ENCODE results near the gene RDH8. TPM values are rescaled to one million over a fixed set of nuclear protein-coding genes. Genes with fewer than 3 reads are reported as not detected.

RDH8 gene
- total RNA-seq, 1 experiment from 2014 or later, result not detected

DNA sequence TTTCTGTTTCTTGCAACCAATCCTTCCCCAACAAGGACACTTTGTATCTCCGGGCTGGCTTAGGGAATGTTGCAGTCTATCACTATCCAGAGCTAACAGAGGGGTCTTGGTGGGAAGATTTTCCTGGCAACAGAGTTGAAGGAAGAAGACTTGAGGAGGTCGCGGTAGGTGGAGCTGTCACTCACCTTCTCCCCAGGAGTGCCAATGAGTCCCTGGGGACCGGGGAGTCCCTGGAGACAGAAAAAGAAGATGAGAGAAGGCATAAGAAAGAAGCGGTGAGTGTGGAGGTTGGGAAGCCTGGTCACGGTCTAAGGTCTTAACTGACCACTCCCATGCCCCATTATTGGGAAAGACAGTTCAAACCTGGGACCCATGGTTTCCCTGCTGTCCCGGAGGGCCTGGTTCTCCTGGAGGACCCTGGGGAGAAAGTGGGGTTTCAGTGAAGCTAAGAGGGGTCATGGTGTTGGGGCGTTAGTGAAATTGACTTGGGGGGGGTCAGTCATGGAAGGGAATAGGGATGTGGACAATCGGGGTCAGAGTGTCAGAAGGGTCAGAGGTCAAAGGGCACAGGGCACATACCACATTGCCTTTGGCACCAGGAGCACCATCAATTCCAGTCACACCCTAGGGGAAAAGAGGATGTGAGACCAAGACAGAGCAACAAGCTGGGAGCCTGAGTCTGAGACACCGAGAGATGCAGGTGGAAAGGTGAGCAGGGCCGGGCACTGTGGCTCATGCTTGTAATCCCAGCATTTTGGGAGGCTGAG, 21.7 kb upstream of the RDH8 start:
- ChIA-PET CTCF (no interaction called here), POLR2A (ENCODE audit: low non-redundant PET) (no interaction called here)
- Histone ChIP-seq H3K4me3 (ENCODE audit: low read depth, low read length, poor library complexity, severe bottlenecking) (no peak overlapping the region), H3K9me3 (ENCODE audit: low read depth, low read length, poor library complexity, severe bottlenecking) (no peaks in the 10 kb centered on the region), H3K27me3 (replicated peaks; ENCODE audit: insufficient read depth, low read depth, low read length, poor library complexity) (no peaks in the 10 kb centered on the region), H3K4me1 (ENCODE audit: insufficient read depth, low read length, poor library complexity, severe bottlenecking) (no peaks in the 10 kb centered on the region), H3K27ac (ENCODE audit: low read depth, low read length, poor library complexity, severe bottlenecking) (no peak overlapping the region), H3K36me3 (ENCODE audit: insufficient read depth, low read length, poor library complexity, severe bottlenecking) (no peaks in the 10 kb centered on the region)
- intact Hi-C loops (cut with micrococcal nuclease; ENCODE audit: unreplicated experiment), result no loop called here
- TF ChIP-seq CTCF (conservative IDR thresholded peaks at IDR 0.05; ENCODE audit: low read depth, low read length) (no peak), EZH2 (IDR thresholded peaks at IDR 0.05; ENCODE audit: borderline replicate concordance, low read depth, low read length, poor library complexity, severe bottlenecking) (no peak)
- BruUV-seq (replicated peaks), result no TSS peak
- no peak for DNase-seq (ENCODE audit: low spot score)

GRCh38 chr19:9995084-9995483, 18.2 kb upstream of the RDH8 start:
- H3K36me3 ChIP-seq (ENCODE audit: insufficient read depth, low read length, poor library complexity, severe bottlenecking), result no peaks in the 10 kb centered on the region
- H3K9me3 ChIP-seq (ENCODE audit: low read depth, low read length, poor library complexity, severe bottlenecking), result no peaks in the 10 kb centered on the region
- no peak overlapping the region for H3K27ac ChIP-seq (ENCODE audit: low read depth, low read length, poor library complexity, severe bottlenecking)
- BruUV-seq (replicated peaks), result no TSS peak
- no peaks in the 10 kb centered on the region for H3K4me1 ChIP-seq (ENCODE audit: insufficient read depth, low read length, poor library complexity, severe bottlenecking)
- no peak for TF ChIP-seq EZH2 (IDR thresholded peaks at IDR 0.05; ENCODE audit: borderline replicate concordance, low read depth, low read length, poor library complexity, severe bottlenecking)
- TF ChIP-seq CTCF (conservative IDR thresholded peaks at IDR 0.05; ENCODE audit: low read depth, low read length), result no peak
- no peak overlapping the region for H3K4me3 ChIP-seq (ENCODE audit: low read depth, low read length, poor library complexity, severe bottlenecking)
- H3K27me3 ChIP-seq (replicated peaks; ENCODE audit: insufficient read depth, low read depth, low read length, poor library complexity), result no peaks in the 10 kb centered on the region
- intact Hi-C loops (cut with micrococcal nuclease; ENCODE audit: unreplicated experiment), result no loop called here
- POLR2A ChIA-PET (ENCODE audit: low non-redundant PET), result no interaction called here
- DNase-seq (ENCODE audit: low spot score), result no peak
- CTCF ChIA-PET, result no interaction called here

DNA sequence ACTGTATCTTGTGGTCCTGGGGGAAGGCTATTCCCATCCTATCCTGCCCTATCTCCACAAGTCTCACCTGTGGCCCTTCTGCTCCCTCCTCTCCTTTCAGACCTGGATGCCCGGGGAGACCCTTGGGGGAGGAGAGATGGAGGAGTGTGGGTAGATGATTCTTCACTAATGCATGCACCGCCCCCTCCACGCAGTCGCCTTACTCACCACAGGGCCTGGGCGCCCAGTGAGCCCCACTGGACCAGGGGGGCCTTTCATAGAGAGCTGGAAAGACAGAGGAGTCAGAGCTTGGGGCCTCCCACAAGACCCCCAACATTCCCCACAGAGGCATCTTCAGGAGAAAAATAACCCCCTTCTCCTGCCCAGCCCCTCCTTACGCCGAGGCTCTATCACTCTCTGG, 17.3 kb upstream of the RDH8 start:
- no TSS peak for BruUV-seq (replicated peaks)

More for the DNA sequence above, 17.3 kb upstream of the RDH8 start:
- peaks cover 3% of the 10 kb centered on the region for H3K4me1 ChIP-seq (ENCODE audit: insufficient read depth, low read length, poor library complexity, severe bottlenecking)
- H3K4me3 ChIP-seq (ENCODE audit: low read depth, low read length, poor library complexity, severe bottlenecking), result no peak overlapping the region
- H3K36me3 ChIP-seq (ENCODE audit: insufficient read depth, low read length, poor library complexity, severe bottlenecking), result no peaks in the 10 kb centered on the region
- H3K27ac ChIP-seq (ENCODE audit: low read depth, low read length, poor library complexity, severe bottlenecking), result no peak overlapping the region
- no peak for DNase-seq (ENCODE audit: low spot score)
- ChIA-PET POLR2A (ENCODE audit: low non-redundant PET) (no interaction called here), CTCF (no interaction called here)
- TF ChIP-seq EZH2 (IDR thresholded peaks at IDR 0.05; ENCODE audit: borderline replicate concordance, low read depth, low read length, poor library complexity, severe bottlenecking) (no peak), CTCF (conservative IDR thresholded peaks at IDR 0.05; ENCODE audit: low read depth, low read length) (no peak)
- intact Hi-C loops (cut with micrococcal nuclease; ENCODE audit: unreplicated experiment), result no loop called here
- no peaks in the 10 kb centered on the region for H3K9me3 ChIP-seq (ENCODE audit: low read depth, low read length, poor library complexity, severe bottlenecking)
- no peaks in the 10 kb centered on the region for H3K27me3 ChIP-seq (replicated peaks; ENCODE audit: insufficient read depth, low read depth, low read length, poor library complexity)
